Breast epithelium (tissue), 4 donors: Measurements from ENCODE around the gene TXNRD1. TPM values are rescaled to one million over a fixed set of nuclear protein-coding genes. Genes with fewer than 3 reads are reported as not detected.

Experiments
- DNase-seq, 2 donors: peaks; one replicate each; pipeline ENCODE4 v3.0.0-alpha.2; 2019; ENCODE audit warnings: low spot score in 2 of 2
- H3K27ac ChIP-seq, 2 donors: fragments of 200-600 bp; sonication (generic) in 1 of 2; one replicate each; pipeline ENCODE4 v1.5.1; 2016 to 2019; ENCODE audit warnings: mild to moderate bottlenecking in 1 of 2
- H3K27me3 ChIP-seq, 2 donors: fragments of 200-600 bp; sonication (generic) in 1 of 2; one replicate each; pipeline versions ENCODE4 v1.5.1 to v1.6.0; 2017 to 2019; ENCODE audit warnings: control low read depth in 1 of 2, mild to moderate bottlenecking in 1 of 2
- H3K36me3 ChIP-seq: fragments of 200-600 bp; one replicate; pipeline ENCODE4 v1.5.1; 2019
- H3K4me1 ChIP-seq, 2 donors: fragments of 200-600 bp; sonication (generic); one replicate each; pipeline ENCODE4 v1.5.1; 2016 to 2019; ENCODE audit warnings: control low read depth in 1 of 2
- H3K4me3 ChIP-seq, 3 donors: fragments of 200-600 bp; sonication (generic); 1 replicate in 2 of 3; 2 replicates in 1 of 3; pipeline ENCODE4 v1.5.1; 2016 to 2019; ENCODE audit warnings: mild to moderate bottlenecking in 3 of 3, moderate library complexity in 2 of 3
- H3K9me3 ChIP-seq, 2 donors: fragments of 200-600 bp; sonication (generic) in 1 of 2; one replicate each; pipeline ENCODE4 v1.5.1; 2016 to 2019; ENCODE audit warnings: control low read depth in 1 of 2
- CTCF ChIP-seq, 3 donors: fragments of 450-650 bp; IDR thresholded peaks; one replicate each; pipeline ENCODE4 v1.5.1; 2016 to 2017; ENCODE audit warnings: antibody characterized with exemption in 3 of 3, mild to moderate bottlenecking in 3 of 3, moderate library complexity in 3 of 3
- POLR2A ChIP-seq: fragments of 450-650 bp; IDR thresholded peaks from one replicate; pipeline ENCODE4 v1.6.1; 2016; ENCODE audit warnings: antibody characterized with exemption, mild to moderate bottlenecking, moderate library complexity
- POLR2AphosphoS5 ChIP-seq, 3 donors: sonication (generic); formaldehyde crosslinking; IDR thresholded peaks; one replicate each; pipeline ENCODE4 v1.6.1; 2017; ENCODE audit warnings: antibody characterized with exemption in 3 of 3
- intact Hi-C: fragments of 100-400 bp; cut with DNase I; formaldehyde crosslinking; loops from one replicate; pipeline ENCODE4 v1.15.1; 2023; ENCODE audit warnings: low total_unique reads
- total RNA-seq, 3 donors: library from RNA; depleted of rRNA; stranded (reverse); fragments of >200 nt; gene quantifications; one replicate each; pipeline ENCODE4 v1.1.0, GENCODE V29; 2016

TXNRD1 gene
- total RNA-seq, 3 donors from 2014 or later = 60.2 to 137 (median 103) TPM

DNA sequence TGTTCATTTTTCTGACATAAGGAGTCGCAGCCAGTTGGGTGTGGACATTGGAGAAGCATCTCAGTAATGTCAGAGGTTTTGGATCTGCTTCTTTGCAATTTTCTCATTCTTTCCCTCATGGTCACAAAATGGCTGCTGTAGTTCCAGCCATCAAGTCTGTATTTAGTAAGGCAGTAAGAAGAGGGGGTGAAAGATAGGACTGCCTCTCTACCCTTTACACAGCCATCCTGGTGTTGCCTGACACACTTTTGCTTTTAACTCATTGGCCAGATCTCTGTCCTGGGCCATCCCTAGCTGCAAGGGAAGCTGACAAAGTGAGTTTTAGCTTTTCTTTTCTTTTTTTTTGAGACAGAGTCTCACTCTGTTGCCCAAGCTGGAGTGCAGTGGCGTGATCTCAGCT, 154.1 kb downstream of the TXNRD1 start:
- no peak for TF ChIP-seq POLR2A
- TF ChIP-seq POLR2AphosphoS5 (IDR thresholded peaks at IDR 0.05) = no peak
- no peak for TF ChIP-seq CTCF (IDR thresholded peaks at IDR 0.05)
- intact Hi-C loops = no loop called here
- H3K9me3 ChIP-seq = peaks cover 6 to 10% of the 10 kb centered on the region in 2 donors

DNA sequence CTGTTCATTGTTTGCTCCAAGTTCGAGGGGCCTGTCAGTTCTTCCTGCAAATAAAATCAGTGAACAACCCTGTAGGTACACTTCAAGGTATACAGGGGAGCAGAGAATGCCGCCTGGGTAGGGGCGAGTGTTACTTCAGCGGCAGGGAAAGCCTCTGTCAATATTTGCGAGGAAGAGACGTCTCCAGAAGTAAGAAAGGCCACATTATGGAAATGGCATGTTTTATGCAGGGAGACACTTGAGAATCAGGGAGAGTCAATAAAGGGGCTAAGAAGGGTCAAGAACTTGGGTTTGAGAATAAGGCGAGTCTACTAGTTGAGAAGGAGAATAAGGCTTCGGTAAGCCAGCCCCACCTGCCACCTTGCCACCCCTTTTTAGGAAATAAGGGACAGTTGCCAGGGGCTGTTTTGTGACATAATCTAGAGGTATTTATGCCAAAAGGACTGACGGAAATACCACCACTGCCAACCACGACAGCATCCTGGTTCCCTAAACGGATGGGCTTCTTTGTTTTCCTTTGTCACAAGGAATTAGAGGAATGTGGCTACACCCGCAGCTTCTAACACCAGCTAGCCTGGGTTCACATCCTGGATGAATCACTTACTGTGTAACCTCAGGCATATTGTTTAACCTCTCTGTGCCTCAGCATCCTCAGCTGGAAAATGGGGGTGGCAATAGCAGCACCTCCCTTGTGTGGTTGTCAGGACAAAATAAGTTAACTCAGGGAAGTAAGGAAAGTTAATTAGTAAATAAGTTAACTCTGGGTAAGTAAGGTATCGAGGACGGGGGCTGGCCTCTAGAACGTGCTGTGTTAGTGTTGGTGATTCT, 155.7 kb downstream of the TXNRD1 start:
- TF ChIP-seq CTCF (IDR thresholded peaks at IDR 0.05) (no peak), POLR2A (no peak), POLR2AphosphoS5 (IDR thresholded peaks at IDR 0.05) (no peak)
- H3K9me3 ChIP-seq = peaks cover 6 to 10% of the 10 kb centered on the region in 2 donors
- no peaks in the 10 kb centered on the region for H3K4me1 ChIP-seq
- H3K36me3 ChIP-seq = no peaks in the 10 kb centered on the region
- H3K27me3 ChIP-seq = no peaks in the 10 kb centered on the region
- DNase-seq = peak in 1 of 2 donors; percentile 51
- H3K27ac ChIP-seq = no peak overlapping the region
- intact Hi-C loops = no loop called here
- H3K4me3 ChIP-seq = no peak overlapping the region

More for the DNA sequence above, 154.1 kb downstream of the TXNRD1 start:
- H3K27me3 ChIP-seq = no peaks in the 10 kb centered on the region
- H3K4me3 ChIP-seq = no peak overlapping the region
- DNase-seq = no peak
- H3K27ac ChIP-seq = no peak overlapping the region
- H3K4me1 ChIP-seq = no peaks in the 10 kb centered on the region
- no peaks in the 10 kb centered on the region for H3K36me3 ChIP-seq

DNA sequence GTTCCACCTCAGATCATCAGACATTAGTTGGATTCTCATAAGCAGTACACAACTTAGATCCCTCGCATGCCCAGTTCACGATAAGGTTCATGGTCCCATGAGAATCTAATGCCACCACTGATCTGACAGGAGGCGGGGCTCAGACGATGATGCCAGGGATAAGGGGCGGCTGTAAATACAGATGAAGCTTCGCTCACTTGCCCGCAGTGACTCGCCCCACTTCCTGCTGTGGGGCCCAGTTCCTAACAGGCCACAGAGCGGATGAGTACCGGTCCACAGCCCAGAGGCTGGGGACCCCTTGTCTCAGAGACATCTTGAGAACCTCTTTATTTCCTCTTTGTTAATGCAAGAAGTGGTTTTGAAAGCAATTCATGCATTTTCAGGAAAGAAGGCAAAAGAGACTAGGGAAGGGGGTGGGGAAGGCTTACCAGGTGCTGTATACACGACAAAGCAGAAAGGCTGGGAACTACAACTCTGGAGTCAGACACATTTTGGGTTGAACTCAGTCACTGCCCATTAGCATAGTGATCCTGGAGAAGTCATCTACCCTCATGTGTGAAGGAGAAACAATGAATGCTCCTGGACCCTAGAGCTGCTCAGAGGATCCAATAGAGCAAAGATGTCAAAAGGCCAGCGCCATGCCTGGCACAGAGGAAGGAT, 156.6 kb downstream of the TXNRD1 start:
- intact Hi-C loops = no loop called here
- Histone ChIP-seq H3K4me1 (no peaks in the 10 kb centered on the region), H3K27me3 (no peaks in the 10 kb centered on the region), H3K36me3 (no peaks in the 10 kb centered on the region), H3K9me3 (peaks cover 6 to 10% of the 10 kb centered on the region in 2 donors), H3K4me3 (no peak overlapping the region), H3K27ac (no peak overlapping the region)
- no peak for DNase-seq
- TF ChIP-seq POLR2A (no peak), CTCF (IDR thresholded peaks at IDR 0.05) (no peak), POLR2AphosphoS5 (IDR thresholded peaks at IDR 0.05) (no peak)

- intact Hi-C loops = no loop called here
- TF ChIP-seq CTCF (IDR thresholded peaks at IDR 0.05) = no peak
- TF ChIP-seq POLR2AphosphoS5 (IDR thresholded peaks at IDR 0.05) = no peak
- no peak for TF ChIP-seq POLR2A
- no peaks in the 10 kb centered on the region for H3K36me3 ChIP-seq
These were observed 157.2 kb downstream of the TXNRD1 start for GRCh38 chr12:104372721-104373335.

GRCh38 chr12:104374071-104374470, 158.5 kb downstream of the TXNRD1 start:
- H3K9me3 ChIP-seq = peaks cover 6 to 10% of the 10 kb centered on the region in 2 donors
- H3K4me1 ChIP-seq = no peaks in the 10 kb centered on the region
- TF ChIP-seq POLR2A = no peak
- no peak for TF ChIP-seq CTCF (IDR thresholded peaks at IDR 0.05)
- no peak for TF ChIP-seq POLR2AphosphoS5 (IDR thresholded peaks at IDR 0.05)
- no peaks in the 10 kb centered on the region for H3K27me3 ChIP-seq
- no peak overlapping the region for H3K4me3 ChIP-seq
- no peak for DNase-seq
- H3K36me3 ChIP-seq = no peaks in the 10 kb centered on the region
- intact Hi-C loops = no loop called here
- no peak overlapping the region for H3K27ac ChIP-seq

More at GRCh38 chr12:104372721-104373335, 157.2 kb downstream of the TXNRD1 start:
- Histone ChIP-seq H3K27ac (no peak overlapping the region), H3K4me1 (no peaks in the 10 kb centered on the region), H3K9me3 (peaks cover 6 to 10% of the 10 kb centered on the region in 2 donors), H3K4me3 (no peak overlapping the region), H3K27me3 (no peaks in the 10 kb centered on the region)
- DNase-seq = no peak
